WTC11 (cell line): ENCODE data around the gene NPSR1. TPM values are rescaled to one million over a fixed set of nuclear protein-coding genes. Genes with fewer than 3 reads are reported as not detected.

Source experiments
- ATAC-seq: fragments of 200-7000 bp; cut with Tn5 transposase; 2 replicates; pipeline ENCODE4 v1.10.0; 2021; ENCODE audit warnings: mild to moderate bottlenecking, moderate library complexity
- CTCF ChIA-PET: fragments of 300-600 bp; sonication (Branson Sonifier 250); formaldehyde crosslinking; loops from one replicate; lab custom pipeline; 2021; ENCODE audit warnings: antibody characterized with exemption; lab: Charles Lee
- POLR2A ChIA-PET: fragments of 350-600 bp; sonication (Branson Sonifier 250); formaldehyde crosslinking; loops from one replicate; lab custom pipeline; 2021; ENCODE audit warnings: antibody characterized with exemption; lab: Charles Lee
- DNase-seq: peaks from one replicate; pipeline ENCODE4 v3.0.0; 2021; ENCODE audit warnings: low spot score
- H3K27ac Mint-ChIP-seq: 2 replicates; pipeline ENCODE4 v1.8.0; 2021; ENCODE audit warnings: mixed read lengths
- H3K27me3 Mint-ChIP-seq: 2 replicates; pipeline ENCODE4 v1.8.0; 2021; ENCODE audit warnings: low read depth, mild to moderate bottlenecking, moderate library complexity, mixed read lengths
- H3K36me3 Mint-ChIP-seq: 2 replicates; pipeline ENCODE4 v1.8.0; 2021; ENCODE audit warnings: mixed read lengths
- H3K4me1 Mint-ChIP-seq: 2 replicates; pipeline ENCODE4 v1.8.0; 2022; ENCODE audit warnings: mixed read lengths
- H3K4me3 Mint-ChIP-seq: 2 replicates; pipeline ENCODE4 v1.8.0; 2021; ENCODE audit warnings: mild to moderate bottlenecking, moderate library complexity, mixed read lengths
- H3K9me3 Mint-ChIP-seq: 2 replicates; pipeline ENCODE4 v1.8.0; 2021; ENCODE audit warnings: mixed read lengths
- CREB1 ChIP-seq: sonication (generic); formaldehyde crosslinking; IDR thresholded peaks from 2 replicates; pipeline ENCODE4 v1.8.0; 2023; ENCODE audit warnings: mild to moderate bottlenecking, missing genetic modification reagents
- ELF4 ChIP-seq: sonication (generic); formaldehyde crosslinking; IDR thresholded peaks from 2 replicates; pipeline ENCODE4 v1.8.1; 2022; ENCODE audit warnings: low read depth, mild to moderate bottlenecking, moderate library complexity, missing genetic modification reagents
- JUN ChIP-seq: sonication (generic); formaldehyde crosslinking; IDR thresholded peaks from 2 replicates; pipeline ENCODE4 v1.8.0; 2023; ENCODE audit warnings: mild to moderate bottlenecking, missing genetic modification reagents
- NFYB ChIP-seq: sonication (generic); formaldehyde crosslinking; conservative IDR thresholded peaks from 2 replicates; pipeline ENCODE4 v1.8.0; 2022; ENCODE audit warnings: low read depth, missing genetic modification reagents
- NR1H2 ChIP-seq: sonication (generic); formaldehyde crosslinking; IDR thresholded peaks from 2 replicates; pipeline ENCODE4 v1.9.0; 2021; ENCODE audit warnings: mild to moderate bottlenecking, moderate library complexity, missing genetic modification reagents
- PRDM15 ChIP-seq: sonication (generic); formaldehyde crosslinking; IDR thresholded peaks from 2 replicates; pipeline ENCODE4 v1.8.0; 2022; ENCODE audit warnings: missing genetic modification reagents
- USF1 ChIP-seq: sonication (generic); formaldehyde crosslinking; IDR thresholded peaks from 2 replicates; pipeline ENCODE4 v1.8.0; 2022; ENCODE audit warnings: mild to moderate bottlenecking, missing genetic modification reagents
- ZBTB21 ChIP-seq: sonication (generic); formaldehyde crosslinking; IDR thresholded peaks from 2 replicates; pipeline ENCODE4 v1.8.1; 2023; ENCODE audit warnings: mild to moderate bottlenecking, missing genetic modification reagents, borderline replicate concordance
- ZNF423 ChIP-seq: fragments of 250-450 bp; sonication (Bioruptor Pico); IDR thresholded peaks from 2 replicates; pipeline ENCODE4 v2.1.2; 2022; ENCODE audit warnings: mild to moderate bottlenecking, moderate library complexity
- ZNF425 ChIP-seq: fragments of 250-450 bp; sonication (Bioruptor Pico); conservative IDR thresholded peaks from 2 replicates; pipeline ENCODE4 v1.9.0; 2021; ENCODE audit warnings: mild to moderate bottlenecking
- total RNA-seq: library from RNA; stranded (reverse); gene quantifications from 3 replicates; pipeline ENCODE4 v1.2.3, GENCODE V29; 2021
- TF ChIP-seq, protein P1 (sequence below): sonication (generic); formaldehyde crosslinking; IDR thresholded peaks from 2 replicates; pipeline ENCODE4 v1.8.1; 2022; ENCODE audit warnings: low read depth, missing genetic modification reagents, borderline replicate concordance
- TF ChIP-seq, protein P2 (sequence below): fragments of 250-450 bp; sonication (Bioruptor Pico); IDR thresholded peaks from 2 replicates; pipeline ENCODE4 v1.9.0; 2021; ENCODE audit warnings: mild to moderate bottlenecking

Gene NPSR1
- total RNA-seq, 1 experiment from 2014 or later, result not detected

DNA sequence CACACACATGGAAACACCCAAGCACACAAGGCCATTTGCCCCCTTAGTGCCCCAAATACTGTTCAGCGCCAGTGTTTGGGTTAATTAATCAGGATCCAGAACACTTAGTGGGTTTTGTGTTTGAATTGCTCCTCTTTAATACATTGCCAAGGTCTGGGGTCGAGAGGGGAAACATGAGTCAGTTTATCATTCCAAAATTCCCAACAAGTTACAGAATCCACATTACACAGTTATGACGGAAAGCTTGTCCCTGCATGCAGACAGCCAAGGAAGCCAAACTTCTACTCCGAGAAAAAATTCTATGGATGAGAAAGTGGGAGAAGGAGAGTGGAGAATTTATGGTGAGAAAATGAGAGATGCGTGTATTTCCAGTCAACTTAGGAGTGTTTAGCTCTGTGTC is 189.0 kb downstream of the NPSR1 start (continued):
- no peak for TF ChIP-seq JUN (CRISPR knock-in tag)
- TF ChIP-seq NR1H2 (CRISPR knock-in tag), result no peak
- TF ChIP-seq ZNF425 (CRISPR knock-in tag), result no peak

DNA sequence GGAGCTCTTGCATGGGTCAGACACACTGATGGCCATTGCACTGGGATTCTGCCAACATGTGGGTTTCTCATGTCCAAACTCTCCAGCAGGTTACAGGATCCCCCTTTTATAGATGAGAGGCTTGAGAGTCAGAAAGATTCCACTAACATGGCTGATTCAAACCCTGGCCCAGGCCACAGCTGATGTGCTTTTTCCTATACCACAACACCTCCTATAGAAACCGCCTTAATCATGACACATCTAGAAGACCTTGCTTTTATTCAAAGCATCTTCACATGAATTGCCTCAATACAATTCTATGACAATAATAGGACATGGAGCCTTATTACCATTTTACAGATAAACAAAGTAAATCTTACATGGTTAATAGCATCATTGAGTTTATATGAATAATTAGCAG is 190.7 kb downstream of the NPSR1 start:
- Mint-ChIP-seq H3K27ac (no peak overlapping the region), H3K27me3 (no peaks in the 10 kb centered on the region), H3K9me3 (peaks cover 7% of the 10 kb centered on the region)
- POLR2A ChIA-PET, result no interaction called here
- ATAC-seq, result no peak
- TF ChIP-seq ELF4 (no peak), ZBTB21 (CRISPR knock-in tag) (no peak), ZNF423 (no peak), USF1 (CRISPR knock-in tag) (no peak), NFYB (CRISPR knock-in tag) (no peak), CREB1 (CRISPR knock-in tag) (no peak)
- TF ChIP-seq, protein P1, sequence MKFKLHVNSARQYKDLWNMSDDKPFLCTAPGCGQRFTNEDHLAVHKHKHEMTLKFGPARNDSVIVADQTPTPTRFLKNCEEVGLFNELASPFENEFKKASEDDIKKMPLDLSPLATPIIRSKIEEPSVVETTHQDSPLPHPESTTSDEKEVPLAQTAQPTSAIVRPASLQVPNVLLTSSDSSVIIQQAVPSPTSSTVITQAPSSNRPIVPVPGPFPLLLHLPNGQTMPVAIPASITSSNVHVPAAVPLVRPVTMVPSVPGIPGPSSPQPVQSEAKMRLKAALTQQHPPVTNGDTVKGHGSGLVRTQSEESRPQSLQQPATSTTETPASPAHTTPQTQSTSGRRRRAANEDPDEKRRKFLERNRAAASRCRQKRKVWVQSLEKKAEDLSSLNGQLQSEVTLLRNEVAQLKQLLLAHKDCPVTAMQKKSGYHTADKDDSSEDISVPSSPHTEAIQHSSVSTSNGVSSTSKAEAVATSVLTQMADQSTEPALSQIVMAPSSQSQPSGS, result no peak
- TF ChIP-seq, protein P2, sequence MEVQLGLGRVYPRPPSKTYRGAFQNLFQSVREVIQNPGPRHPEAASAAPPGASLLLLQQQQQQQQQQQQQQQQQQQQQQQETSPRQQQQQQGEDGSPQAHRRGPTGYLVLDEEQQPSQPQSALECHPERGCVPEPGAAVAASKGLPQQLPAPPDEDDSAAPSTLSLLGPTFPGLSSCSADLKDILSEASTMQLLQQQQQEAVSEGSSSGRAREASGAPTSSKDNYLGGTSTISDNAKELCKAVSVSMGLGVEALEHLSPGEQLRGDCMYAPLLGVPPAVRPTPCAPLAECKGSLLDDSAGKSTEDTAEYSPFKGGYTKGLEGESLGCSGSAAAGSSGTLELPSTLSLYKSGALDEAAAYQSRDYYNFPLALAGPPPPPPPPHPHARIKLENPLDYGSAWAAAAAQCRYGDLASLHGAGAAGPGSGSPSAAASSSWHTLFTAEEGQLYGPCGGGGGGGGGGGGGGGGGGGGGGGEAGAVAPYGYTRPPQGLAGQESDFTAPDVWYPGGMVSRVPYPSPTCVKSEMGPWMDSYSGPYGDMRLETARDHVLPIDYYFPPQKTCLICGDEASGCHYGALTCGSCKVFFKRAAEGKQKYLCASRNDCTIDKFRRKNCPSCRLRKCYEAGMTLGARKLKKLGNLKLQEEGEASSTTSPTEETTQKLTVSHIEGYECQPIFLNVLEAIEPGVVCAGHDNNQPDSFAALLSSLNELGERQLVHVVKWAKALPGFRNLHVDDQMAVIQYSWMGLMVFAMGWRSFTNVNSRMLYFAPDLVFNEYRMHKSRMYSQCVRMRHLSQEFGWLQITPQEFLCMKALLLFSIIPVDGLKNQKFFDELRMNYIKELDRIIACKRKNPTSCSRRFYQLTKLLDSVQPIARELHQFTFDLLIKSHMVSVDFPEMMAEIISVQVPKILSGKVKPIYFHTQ (CRISPR knock-in tag), result no peak
- TF ChIP-seq, all 79 proteins: peak for 0
- no peak overlapping the region for H3K4me3 Mint-ChIP-seq
- CTCF ChIA-PET, result interaction anchor here (1.2 to 1.3 kb wide), 2 partner anchors 25 to 52 kb away, joined by 3 to 4 read pairs; no protein-coding TSS in a partner anchor
- peaks cover 25% of the 10 kb centered on the region for H3K4me1 Mint-ChIP-seq
- DNase-seq, result no peak
- H3K36me3 Mint-ChIP-seq, result 0 out of 2 replicates have a peak, but pooled peaks cover 6% of the 10 kb centered on the region

DNA sequence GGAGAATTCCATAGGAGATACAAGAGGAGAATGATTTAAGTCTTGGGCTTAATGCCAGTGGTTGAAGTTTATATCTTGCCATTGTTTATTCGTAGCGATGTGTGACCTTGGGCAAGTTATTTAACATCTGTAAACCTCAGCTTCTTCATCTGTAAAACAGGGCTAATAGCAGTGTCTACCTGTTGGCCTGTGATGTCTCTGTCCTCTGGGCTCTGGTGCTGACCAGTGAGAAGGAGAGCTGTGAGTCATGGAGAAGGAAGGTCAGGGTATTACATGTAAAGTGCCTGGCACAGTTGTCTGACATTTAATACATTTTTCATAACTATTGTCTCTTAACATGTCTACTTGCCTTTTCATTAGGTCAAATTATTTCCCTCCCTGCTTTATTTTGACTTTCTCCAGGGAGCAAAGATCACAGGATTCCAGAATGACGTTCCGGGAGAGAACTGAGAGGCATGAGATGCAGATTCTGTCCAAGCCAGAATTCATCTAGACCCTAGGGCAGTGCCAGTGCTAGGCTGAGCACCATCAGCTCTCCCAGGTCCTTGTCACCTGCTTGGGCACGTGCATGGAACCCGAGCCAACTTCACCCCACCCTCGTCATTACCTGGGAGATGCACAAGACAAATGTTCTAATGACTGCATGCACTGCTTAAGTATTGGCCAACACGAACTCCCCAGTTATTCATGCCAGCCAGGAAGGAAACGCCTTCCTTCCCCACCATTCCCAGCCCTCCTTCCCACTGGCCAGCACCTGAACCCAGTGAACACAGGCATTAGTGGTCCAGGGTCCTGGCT is 191.3 kb downstream of the NPSR1 start:
- Mint-ChIP-seq H3K9me3 (no peaks in the 10 kb centered on the region), H3K4me1 (peaks cover 28% of the 10 kb centered on the region), H3K36me3 (no peaks in the 10 kb centered on the region), H3K27me3 (no peaks in the 10 kb centered on the region), H3K4me3 (no peak overlapping the region), H3K27ac (no peak overlapping the region)
- POLR2A ChIA-PET, result no interaction called here
- DNase-seq (no peak), ATAC-seq (no peak)
- CTCF ChIA-PET, result interaction anchor here (1.2 to 1.3 kb wide), 2 partner anchors 26 to 51 kb away, joined by 3 to 4 read pairs; no protein-coding TSS in a partner anchor
- no peak for TF ChIP-seq PRDM15 (CRISPR knock-in tag)
